ENCODE data around the gene SRSF7. TPM values are rescaled to one million over a fixed set of nuclear protein-coding genes. Genes with fewer than 3 reads are reported as not detected.

SRSF7 gene
- polyA plus RNA-seq, 1 donor (not counting 4 experiments of a cell fraction or from before 2014, with no cell fraction given), result 316 TPM

GRCh38 chr2:38791744-38792143, 40.6 kb upstream of the SRSF7 start:
- Histone ChIP-seq H3K27me3 (ENCODE audit: control insufficient read depth, extremely low read depth, insufficient read depth, low read length) (no peaks in the 10 kb centered on the region), H3K9ac (ENCODE audit: control insufficient read depth, extremely low read depth, insufficient read depth, low read length) (no peak overlapping the region), H3K9me3 (ENCODE audit: control insufficient read depth, low read depth, low read length) (no peaks in the 10 kb centered on the region), H3K4me1 (ENCODE audit: control insufficient read depth, extremely low read depth, insufficient read depth, low read length) (no peaks in the 10 kb centered on the region), H4K20me1 (ENCODE audit: control insufficient read depth, extremely low read depth, insufficient read depth, low read length) (no peaks in the 10 kb centered on the region), H3K36me3 (ENCODE audit: control insufficient read depth in 2 of 2, extremely low read depth in 1 of 2, insufficient read depth in 2 of 2, low read length in 2 of 2) (no peaks in the 10 kb centered on the region), H3K4me2 (ENCODE audit: control insufficient read depth, extremely low read depth, insufficient read depth, low read depth, low read length) (no peak overlapping the region), H3K4me3 (ENCODE audit: control insufficient read depth in 2 of 3, extremely low read depth in 1 of 3, insufficient read depth in 2 of 3, low read depth in 1 of 3, low read length in 3 of 3) (no peak overlapping the region), H3K9me1 (ENCODE audit: control insufficient read depth, extremely low read depth, insufficient read depth, low read length) (no peaks in the 10 kb centered on the region), H2AFZ (ENCODE audit: control insufficient read depth, low read length) (no peak overlapping the region), H3K27ac (ENCODE audit: control insufficient read depth, insufficient read depth, low read length) (no peak overlapping the region), H3K79me2 (ENCODE audit: control insufficient read depth, insufficient read depth, low read length) (no peaks in the 10 kb centered on the region)
- TF ChIP-seq EZH2 (IDR thresholded peaks at IDR 0.05; ENCODE audit: low read length) (no peak), CTCF (optimal IDR thresholded peaks at IDR 0.05 in 1 of 3, IDR thresholded peaks at IDR 0.05 in 1 of 3, conservative IDR thresholded peaks at IDR 0.05 in 1 of 3; ENCODE audit: extremely low read depth in 1 of 3, insufficient read depth in 2 of 3, low read length in 3 of 3) (no peak)
- FAIRE-seq (no peak), DNase-seq (ENCODE audit: low read depth, low spot score) (no peak)
- dilution Hi-C loops (cut with MboI; ENCODE audit: extremely low pct_ligation_motif_present, low sequenced_read_pairs), result no loop called here

DNA sequence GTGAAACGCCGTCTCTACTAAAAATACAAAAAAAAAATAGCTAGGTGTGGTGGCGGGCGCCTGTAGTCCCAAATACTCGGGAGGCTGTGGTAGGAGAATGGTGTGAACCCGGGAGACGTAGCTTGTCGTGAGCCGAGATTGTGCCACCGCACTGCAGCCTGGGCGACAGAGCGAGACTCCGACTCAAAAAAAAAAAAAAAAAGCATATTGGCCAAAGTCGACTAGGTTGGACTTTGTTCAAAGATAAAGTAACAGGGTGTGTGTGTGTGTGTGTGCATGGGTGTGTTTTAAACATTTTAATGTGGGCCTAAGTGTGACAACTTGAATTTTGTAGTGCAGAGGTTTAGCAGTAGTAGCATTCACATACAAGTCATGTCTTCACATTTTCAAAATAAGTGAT, 38.5 kb upstream of the SRSF7 start:
- Histone ChIP-seq H3K27ac (ENCODE audit: control insufficient read depth, insufficient read depth, low read length) (no peak overlapping the region), H3K9me3 (ENCODE audit: control insufficient read depth, low read depth, low read length) (no peaks in the 10 kb centered on the region), H4K20me1 (ENCODE audit: control insufficient read depth, extremely low read depth, insufficient read depth, low read length) (no peaks in the 10 kb centered on the region), H3K4me1 (ENCODE audit: control insufficient read depth, extremely low read depth, insufficient read depth, low read length) (no peaks in the 10 kb centered on the region), H3K27me3 (ENCODE audit: control insufficient read depth, extremely low read depth, insufficient read depth, low read length) (no peaks in the 10 kb centered on the region), H3K9ac (ENCODE audit: control insufficient read depth, extremely low read depth, insufficient read depth, low read length) (no peak overlapping the region), H3K9me1 (ENCODE audit: control insufficient read depth, extremely low read depth, insufficient read depth, low read length) (no peaks in the 10 kb centered on the region), H3K4me3 (ENCODE audit: control insufficient read depth in 2 of 3, extremely low read depth in 1 of 3, insufficient read depth in 2 of 3, low read depth in 1 of 3, low read length in 3 of 3) (no peak overlapping the region), H3K79me2 (ENCODE audit: control insufficient read depth, insufficient read depth, low read length) (no peaks in the 10 kb centered on the region), H2AFZ (ENCODE audit: control insufficient read depth, low read length) (no peak overlapping the region), H3K4me2 (ENCODE audit: control insufficient read depth, extremely low read depth, insufficient read depth, low read depth, low read length) (no peak overlapping the region), H3K36me3 (ENCODE audit: control insufficient read depth in 2 of 2, extremely low read depth in 1 of 2, insufficient read depth in 2 of 2, low read length in 2 of 2) (no peaks in the 10 kb centered on the region)
- no peak for TF ChIP-seq CTCF (optimal IDR thresholded peaks at IDR 0.05 in 1 of 3, IDR thresholded peaks at IDR 0.05 in 1 of 3, conservative IDR thresholded peaks at IDR 0.05 in 1 of 3; ENCODE audit: extremely low read depth in 1 of 3, insufficient read depth in 2 of 3, low read length in 3 of 3)
- no peak for TF ChIP-seq EZH2 (IDR thresholded peaks at IDR 0.05; ENCODE audit: low read length)
- dilution Hi-C loops (cut with MboI; ENCODE audit: extremely low pct_ligation_motif_present, low sequenced_read_pairs), result no loop called here
- no peak for FAIRE-seq
- DNase-seq (ENCODE audit: low read depth, low spot score), result no peak

Measured in keratinocyte (primary cell).